ENCODE data around the gene ADTRP.

Gene ADTRP

DNA sequence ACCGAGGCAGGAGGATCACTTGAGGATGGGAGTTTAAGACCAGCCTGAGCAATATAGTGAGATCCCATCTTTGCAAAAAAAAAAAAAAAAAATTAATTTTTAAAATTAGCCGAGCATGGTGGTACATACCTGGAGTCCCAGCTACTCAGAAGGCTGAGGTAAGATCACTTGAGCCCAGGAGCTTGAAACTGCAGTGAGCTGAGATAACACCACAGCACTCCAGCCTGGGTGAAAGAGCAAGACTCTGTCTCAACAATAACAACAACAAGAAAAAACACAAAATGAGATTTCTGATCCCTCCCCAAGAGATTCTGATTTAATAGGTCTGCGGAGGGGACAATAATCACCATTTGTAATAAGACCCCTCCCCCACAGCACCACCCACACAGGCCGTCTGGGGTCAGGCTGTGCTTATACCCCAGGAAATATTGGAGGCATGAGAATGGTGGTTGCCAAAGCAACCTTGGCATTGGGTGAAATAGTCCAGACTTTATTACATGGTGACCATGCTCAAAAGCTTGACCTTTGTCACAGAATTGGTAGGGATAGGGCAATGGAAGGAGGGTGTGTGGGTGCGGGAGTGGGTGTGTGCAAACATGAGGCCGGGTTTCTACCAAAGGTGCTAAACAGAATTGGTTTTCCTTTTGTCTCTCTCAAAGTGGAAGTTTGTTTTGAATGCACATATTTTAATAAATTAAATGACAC, 24.4 kb upstream of the ADTRP start:
- ATAC-seq, result no peak

DNA sequence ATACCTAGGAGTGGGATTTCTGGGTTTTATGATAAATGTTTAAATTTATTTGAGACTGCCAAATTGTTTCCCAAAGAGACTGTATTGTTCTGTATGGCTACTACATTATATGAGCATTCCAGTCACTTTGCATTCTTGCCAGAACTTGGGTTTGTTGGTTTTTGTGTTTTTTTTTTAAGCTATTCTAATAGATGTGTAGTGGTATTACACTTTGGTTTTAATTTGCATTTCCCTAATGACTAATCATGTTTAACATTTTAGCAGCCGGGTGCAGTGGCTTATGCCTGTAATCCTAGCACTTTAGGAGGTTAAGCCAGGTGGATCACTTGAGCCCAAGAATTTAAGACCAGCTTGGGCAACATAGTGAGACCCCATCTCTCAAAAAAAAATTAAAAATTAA, 21.9 kb upstream of the ADTRP start:
- ATAC-seq, result peak in 1 of 2 donors; percentile 43

DNA sequence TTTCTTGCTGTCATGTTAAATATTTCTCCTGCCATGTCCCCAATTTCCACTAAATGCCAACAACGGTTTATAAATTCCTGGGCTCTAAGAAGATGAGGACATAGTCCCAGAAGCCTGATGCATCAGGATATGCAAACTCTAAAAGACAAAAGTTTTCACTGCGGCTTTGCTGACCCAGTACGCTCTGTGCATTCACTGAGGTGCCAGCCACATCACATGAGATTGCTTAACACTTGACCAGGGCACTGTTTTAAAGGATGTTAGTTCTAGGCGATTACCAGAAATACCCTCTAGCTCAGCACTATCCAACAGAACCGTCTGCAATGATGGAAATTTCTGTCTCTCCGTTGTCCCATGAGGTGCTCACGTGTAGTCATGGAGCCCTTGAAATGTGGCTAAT, 19.9 kb upstream of the ADTRP start:
- no peak for ATAC-seq

DNA sequence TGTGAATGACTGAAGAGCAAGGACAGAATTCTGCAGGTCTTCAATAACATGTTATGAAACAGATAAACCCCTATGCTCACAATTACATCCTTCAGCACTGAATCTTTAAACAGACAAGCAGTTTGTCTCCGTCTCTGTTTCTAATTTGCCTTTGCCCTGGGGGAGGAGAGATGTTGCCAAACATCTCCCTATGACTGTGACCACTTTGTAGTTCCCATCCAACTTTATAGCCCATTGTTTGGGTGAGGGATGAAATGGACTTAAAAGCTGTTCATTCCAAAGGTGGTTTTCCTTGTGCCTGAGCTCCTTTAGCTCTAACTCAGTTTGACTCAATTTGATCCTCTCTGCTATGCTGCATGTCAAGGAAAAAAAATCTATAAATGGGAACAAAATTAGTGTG, 19.5 kb upstream of the ADTRP start:
- no peak for ATAC-seq

DNA sequence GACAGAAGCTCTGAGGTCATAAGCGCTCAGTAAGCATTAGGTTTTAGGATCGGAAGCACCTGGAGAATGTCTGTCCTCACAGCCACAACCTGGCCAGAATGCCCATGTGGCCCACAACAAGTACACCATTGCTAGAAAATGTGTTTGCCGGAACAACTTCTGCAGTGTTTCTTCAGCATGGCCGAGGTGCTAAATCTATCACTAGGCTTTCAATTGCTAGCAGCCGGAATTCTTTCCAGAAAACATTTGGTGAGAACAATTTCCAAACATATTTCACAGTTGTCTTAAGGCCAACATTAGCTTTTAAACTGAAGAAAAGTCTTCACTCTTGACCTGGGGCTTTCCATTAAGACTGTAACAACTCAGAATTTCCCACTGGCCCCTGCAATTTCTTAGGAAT, 18.2 kb upstream of the ADTRP start:
- ATAC-seq, result no peak

DNA sequence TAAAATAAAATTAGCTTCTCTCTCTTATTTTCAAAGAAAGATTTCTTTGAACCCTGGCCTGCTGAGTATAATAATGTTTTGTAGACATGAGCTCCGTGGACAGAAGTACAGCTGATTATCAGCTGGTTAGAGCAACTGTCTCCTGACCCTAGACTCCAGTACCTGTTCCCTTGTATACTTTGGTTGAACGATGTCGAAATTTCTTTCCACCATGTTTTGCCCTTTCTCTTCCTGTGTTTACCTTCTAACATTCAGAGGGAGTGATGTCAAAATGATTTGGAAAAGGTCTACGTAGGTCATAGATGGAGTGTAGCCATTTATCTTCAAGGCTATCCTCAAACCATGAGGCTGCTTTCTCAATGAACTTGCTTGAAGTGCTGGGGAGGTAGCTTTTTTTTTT, 16.8 kb upstream of the ADTRP start:
- no peak for ATAC-seq

DNA sequence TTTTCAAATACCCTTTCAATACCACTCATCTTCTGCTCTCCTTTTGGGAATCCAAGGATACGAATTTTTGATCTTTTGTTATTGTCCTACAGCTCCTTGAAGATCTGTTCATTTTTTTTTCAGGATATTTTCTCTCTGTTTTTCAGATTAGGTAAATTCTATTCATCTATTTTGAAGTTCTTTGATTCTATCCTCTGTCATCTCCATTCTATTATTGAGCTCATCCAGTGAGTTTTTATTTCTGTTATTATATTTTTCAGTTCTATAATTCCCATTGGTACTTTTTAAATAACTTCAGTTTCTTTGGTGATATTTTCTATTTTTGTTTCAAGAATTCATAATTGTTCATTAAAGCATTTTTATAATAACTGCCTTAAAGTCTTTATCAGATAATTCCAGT, 14.7 kb upstream of the ADTRP start:
- no peak for ATAC-seq

DNA sequence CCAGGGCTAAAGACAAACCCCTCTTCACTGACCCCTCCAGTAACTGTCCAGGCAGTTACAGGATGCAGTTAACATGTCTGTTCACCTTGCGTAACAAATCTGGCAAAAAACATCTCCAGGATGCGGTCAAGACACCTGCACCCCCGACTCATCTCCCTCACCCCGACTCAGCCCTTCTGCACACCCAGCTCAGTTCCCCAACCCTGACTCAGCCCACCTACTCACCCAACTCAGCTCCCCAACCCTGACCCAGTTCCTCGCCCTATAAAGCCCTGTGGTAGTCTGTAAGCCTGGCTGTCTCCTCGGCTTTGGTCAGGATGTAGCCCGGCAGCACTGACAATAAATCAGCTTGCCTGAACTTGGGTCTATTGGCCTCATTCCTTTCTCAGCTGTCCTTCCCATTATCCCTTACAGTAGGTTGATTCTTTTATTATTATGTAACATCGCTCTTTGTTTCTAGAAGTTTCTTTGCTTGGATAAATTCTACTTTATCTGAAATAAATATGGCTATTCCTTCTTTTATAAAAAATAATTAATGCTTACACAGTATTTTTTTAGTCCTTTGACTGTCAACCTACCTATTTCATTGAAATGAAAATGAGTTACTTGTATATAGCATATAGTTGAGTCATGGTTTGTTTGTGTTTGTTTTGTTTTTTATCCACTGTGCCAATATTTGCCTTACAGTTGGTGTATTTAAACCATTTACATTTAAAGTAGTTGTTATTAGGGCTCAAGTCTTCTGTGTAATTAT, 12.9 kb upstream of the ADTRP start:
- peak; percentile 51 to 73 for ATAC-seq

DNA sequence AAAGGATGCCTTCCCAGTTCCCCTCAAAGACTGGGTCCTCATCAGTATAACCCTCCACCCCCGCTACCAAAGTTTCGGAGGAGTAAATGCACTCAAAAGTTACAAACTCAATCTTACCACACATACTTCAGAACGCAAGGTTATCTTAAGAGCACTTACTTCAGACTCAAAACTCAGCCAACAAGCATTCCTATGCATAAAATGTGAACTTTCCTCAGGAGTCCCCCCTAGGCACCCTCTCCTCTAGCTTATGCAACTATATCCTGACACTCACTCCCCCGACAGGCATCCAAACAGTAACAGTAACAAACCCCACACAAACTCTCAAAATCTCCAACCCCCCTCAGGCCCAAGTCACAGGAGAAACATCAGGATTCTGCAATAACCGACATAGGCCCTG, 11.1 kb upstream of the ADTRP start:
- ATAC-seq, result no peak

DNA sequence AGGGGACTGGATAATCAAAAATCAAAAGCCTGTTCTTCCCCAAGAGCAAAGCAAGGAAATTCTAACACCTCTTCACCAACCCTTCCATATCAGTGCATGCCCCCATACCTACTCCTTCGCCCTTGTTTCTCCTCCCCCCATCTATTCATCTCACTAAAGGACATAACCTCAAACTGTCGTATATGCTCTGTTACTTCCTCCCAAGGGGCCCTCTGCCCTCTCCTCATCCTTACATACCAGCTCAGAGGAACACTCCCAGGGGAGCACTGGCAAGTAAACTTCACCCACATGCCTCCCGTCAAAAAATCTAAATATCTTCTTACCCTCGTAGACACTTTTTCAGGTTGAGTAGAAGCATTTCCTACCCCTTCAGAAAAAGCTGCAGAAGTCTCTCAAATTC, 9.4 kb upstream of the ADTRP start:
- no peak for ATAC-seq

DNA sequence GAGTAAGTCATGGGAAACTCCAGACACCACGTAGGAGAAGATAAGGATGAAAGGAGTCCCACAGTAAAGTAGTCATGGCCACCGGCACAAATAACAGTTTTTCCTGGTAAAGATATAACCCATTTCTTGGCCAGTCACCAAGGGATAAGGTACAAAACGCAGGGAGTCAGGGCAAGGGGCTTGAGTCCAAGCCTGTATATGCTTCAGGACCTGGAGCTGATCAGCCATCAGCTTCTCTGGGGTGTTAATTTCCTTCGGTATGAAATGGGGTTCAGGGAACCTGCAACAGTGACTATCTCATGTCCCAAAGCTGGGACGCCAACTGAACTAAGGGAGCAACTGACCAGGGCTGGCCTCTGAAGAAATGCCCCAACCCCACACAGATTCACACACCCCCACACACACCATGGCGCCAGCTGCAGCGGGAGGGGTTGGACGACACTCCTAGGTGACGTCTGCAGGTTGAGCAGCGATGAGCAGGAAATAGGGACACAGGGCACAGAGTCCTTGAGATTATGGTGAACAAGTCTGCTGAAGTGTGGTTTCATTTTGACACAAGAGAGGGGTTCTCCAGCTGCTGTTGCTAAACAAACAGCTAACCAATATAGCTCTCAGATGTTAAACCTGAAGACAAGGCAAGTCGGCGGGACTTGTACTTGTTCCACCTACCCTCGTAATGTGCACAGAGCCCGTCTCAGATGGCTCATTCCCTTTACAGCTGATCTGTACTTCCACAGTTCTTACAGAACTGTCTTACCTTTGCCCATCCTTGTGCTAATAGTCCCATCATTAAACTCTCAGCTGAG, 7.4 kb upstream of the ADTRP start:
- ATAC-seq, result peak; percentile 81 to 84

DNA sequence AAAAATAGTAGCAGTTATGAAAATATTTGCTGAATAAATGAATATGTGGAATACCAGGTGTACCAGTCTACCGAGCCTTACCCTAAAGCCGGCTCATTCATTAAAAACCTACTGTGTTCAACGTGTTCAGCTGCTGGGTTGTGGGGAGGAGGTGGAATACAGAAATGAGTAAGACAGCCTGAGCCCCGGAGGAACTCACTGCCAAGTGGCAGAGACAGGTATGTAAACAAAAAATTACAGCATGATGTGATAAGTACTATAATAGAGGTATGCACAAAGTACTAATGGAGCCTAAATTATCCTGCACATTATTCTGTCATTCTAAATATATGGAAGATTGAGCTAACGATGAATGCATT, 6.8 kb upstream of the ADTRP start:
- ATAC-seq, result peak; percentile 78 to 82

DNA sequence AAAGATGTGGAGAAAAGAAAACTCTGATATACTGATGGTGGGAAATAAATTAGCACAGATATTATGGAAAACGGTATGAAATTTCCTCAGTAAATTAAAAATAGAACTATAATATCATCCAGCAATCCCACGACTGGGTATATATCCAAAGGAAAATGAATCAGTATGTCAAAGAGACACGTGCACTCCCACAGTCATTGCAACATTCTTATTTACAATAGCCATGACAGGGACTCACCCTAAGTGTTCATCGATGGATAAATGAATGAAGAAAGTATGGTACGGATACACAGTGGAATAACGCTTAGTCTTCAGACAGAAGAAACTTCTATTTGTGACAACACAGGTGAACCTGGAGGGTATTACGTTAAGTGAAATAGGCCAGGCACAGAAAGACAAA, 5.7 kb upstream of the ADTRP start:
- no peak for ATAC-seq

DNA sequence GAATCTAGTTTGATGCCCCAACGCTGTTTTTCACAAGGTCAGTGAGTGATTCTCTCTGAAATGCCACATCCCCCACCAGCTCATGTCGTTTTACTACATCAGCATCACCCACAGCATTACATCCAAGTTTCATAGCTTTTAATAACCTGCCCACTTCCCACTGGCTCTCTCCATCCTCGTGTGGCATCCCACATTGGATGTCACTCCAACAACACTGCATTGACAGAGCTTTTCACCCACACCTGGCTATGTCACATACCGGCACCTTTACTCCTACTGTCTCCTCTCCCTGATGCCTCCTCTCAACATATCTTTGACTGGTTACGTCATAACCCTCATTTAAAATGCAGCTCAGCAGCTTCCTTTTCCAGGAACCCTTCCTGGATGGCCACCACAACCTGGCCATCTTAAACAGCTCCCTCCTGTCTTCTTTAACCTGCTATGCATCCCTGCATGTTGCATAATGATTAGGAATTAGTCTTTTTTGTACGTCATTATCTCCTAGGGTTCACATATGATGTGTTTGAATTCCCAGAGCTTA, 5.0 kb upstream of the ADTRP start:
- ATAC-seq, result no peak

DNA sequence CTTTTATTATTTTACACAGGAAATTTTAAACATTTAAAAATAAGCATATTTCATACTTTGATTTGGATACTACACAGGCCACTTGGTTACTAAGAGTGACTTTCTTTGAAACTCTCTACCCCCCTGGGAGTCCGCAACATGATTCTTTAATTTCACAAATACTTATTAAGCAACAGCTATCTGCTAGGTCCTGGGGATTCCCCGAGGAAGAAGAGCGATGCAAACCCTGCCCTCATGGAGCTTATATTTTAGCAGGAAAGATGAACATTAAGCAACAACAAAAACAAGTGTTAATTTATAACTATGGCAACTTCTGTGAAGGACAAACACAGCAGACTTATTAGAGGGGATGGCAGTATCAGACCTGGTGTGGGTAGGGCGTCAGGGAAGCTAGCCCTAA, 3.9 kb upstream of the ADTRP start:
- ATAC-seq, result no peak

DNA sequence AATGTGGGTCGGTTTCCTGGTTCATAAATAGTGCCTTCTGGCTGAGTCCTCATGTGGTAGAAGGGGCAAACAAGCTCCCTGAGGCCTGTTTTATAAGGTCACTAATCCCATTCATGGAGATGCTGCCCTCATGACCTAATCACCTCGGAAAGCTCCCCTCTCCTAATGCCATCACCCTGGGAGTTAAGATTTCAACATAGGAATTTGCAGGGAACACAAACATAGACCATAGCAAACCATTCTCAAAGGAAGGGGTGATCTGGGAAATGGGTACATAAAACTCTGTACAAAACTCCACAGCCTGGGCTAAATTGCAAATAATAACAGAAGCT, 1.5 kb upstream of the ADTRP start:
- no peak for ATAC-seq

DNA sequence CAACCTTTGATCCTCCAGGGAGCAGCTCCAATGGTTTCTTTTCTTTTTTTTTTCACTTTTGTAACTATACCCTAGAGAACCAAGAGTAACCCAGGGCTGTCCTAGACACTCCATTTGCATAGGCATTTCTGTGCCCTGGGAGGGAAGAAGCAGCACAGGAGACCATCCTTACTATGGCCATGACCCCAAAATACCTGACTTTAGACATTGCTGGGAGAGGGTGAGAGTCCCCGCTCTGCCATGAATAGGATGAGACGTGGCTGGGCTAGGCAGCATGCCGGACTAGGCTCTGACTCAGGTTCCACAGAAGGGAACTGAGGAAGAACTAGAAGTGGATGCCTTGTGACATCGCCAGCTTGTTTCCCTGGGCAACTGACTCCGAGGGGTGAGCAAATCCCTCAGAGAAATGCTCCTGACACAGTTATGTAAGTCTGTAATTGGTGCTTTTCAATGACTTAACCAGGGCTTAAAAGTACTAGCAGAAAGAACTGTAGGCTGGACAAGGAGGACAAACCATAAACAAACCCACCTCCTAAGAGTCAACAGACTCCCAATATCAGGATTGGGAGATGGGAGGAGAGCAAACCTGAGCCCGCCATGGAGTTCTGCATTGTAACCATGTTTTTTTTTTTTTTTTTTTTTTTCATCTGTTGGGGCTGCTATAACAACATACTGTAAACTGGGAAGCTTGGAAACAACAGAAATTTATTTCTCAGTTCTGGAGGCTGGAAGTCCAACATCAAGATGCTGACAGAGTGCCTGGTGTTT, 910 bp upstream of the ADTRP start:
- no peak for ATAC-seq

DNA sequence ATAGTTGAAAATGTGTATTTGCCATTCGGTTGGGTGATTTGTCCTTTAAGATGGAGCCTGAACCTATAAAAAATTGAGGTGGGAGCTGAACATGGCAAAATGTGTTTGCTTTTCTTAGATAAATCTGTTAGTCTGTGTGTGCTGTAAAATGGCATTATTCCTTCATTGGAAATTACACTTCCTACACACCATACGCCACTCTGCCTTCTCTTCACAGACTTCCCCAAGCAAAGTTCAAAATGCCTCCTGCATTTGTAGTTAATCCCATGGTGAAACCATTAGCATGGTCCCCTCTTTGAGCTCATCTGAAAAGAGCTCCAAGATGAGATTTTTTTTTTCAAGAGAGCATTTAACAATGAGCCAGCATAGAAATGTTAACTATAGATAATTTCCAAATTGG, 567 bp downstream of the ADTRP start:
- ATAC-seq, result no peak

DNA sequence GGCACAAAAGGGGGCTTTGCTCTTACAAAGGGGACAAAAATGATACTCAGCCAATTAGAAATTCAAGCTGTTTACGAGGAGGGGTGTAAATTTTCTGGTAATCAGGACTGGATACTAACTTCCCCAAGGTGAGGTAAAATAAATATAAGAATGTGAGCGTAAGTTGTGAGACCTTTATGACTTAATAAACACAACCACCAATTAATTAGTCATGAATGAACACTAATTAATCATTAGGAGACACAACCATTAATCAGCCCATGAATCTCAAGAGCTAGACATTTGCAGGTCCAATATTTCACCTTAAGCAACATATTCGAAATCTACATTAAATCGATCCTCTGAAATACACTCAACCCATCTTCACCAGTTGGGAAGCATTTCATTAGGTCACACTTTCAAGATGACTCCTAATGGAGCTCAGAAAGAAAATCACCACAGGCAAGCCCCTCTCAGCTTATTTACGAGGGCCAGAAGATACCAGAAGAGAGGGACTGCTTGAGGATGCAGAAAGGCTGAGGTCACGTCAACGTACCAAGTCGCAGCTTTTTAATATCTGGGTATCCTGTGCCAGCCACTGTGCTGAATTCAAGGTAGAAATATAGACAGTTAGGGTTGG, 2.7 kb downstream of the ADTRP start:
- ATAC-seq, result no peak

DNA sequence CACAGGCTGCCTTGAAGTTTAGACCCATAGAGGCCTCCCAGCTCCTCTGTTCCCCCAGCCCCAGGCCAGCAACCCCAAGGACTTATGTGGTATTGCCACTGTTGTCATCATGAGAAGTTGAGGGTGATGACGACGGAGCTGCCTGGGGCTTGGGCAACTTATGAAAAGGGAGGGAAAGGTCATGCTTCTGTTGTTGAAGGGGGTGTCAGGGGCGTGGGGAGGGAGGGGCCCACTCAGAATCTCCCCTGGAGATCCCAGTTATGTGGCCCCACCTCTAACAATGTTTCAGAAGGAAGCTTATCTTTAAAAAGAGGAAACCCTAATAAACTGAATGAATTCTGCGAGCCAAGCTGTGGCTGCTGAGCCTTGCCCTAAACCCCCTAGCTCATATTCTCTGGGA, 4.2 kb downstream of the ADTRP start:
- ATAC-seq, result no peak

DNA sequence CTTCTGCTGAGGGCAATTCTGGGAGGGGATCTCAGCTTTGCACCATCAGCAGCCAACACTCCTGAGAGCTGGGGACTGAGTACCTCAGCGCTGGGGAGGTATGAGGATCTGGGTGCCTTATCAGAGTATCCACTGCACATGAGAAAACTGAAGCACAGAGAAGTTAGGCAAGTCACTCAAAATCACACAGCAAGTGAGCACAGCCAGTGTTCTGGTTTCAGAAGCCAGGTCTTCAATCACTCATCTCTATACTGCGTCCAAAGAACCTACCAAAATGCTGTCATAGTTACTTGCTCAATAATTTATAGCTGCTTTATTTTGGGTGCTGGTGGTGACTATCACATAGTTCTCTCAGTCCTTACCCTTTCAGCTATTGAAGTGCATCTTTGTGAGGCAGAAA, 5.0 kb downstream of the ADTRP start:
- no peak for ATAC-seq

DNA sequence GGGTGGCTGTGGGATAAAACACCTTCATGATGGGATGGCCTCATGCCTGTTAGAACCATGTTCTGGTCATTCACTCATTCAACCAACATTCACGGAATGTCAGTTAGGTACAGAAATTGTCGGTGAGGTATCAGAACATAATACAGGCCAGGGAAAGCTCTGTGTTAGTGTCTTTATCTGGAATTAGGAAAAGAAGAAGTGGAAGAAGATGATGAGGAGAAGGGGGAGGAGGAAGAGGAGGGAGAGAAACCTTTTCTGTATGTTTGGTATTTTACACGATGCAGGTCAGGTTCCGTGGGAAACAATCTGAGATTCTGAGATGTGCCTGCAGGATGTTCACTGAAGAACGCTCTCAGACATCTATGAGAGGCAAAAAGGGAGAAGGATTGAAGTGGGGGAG, 5.6 kb downstream of the ADTRP start:
- ATAC-seq, result no peak

Data from activated CD4-positive, CD25-positive, alpha-beta regulatory T cell treated with anti-CD3 and anti-CD28 coated beads, Interleukin-2, amount 50 U/mL, for 24 hours (primary cell).